ENCODE results near the gene MCTP1. TPM values are rescaled to one million over a fixed set of nuclear protein-coding genes. Genes with fewer than 3 reads are reported as not detected.

The MCTP1 gene
- total RNA-seq, 4 donors from 2014 or later, result 5.7 to 33.5 (median 17.4) TPM

DNA sequence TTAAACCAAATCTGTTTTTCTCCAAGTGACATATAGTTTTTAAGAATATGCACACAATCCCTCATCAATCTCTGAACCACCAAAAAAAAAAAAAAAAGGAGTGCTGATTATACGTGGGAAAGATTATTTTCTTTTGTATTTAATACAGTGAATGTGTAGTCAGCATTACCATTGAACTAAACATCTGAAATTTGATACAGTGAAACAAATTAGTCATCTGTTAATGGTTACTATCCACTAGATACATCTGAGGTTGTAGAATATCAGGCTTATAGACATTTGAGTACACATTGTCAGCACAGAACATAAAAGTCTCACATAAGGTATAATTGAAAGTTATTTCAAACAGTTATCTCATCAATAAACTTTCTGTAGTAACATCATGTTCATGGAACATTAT lies 579.5 kb downstream of the MCTP1 start:
- intact Hi-C loops (cut with DNase I), result no loop called here
- Histone ChIP-seq H3K9me3 (no peaks in the 10 kb centered on the region), H3K27me3 (no peaks in the 10 kb centered on the region), H3K4me1 (no peaks in the 10 kb centered on the region), H3K27ac (no peak overlapping the region), H3K36me3 (no peaks in the 10 kb centered on the region), H3K4me3 (replicated peaks in 1 of 3) (no peak overlapping the region)
- no peak for DNase-seq
- WGBS, 2 donors, result 75 to 82% methylated on average over 1 of the region's 1 CpG
- TF ChIP-seq, protein P1, sequence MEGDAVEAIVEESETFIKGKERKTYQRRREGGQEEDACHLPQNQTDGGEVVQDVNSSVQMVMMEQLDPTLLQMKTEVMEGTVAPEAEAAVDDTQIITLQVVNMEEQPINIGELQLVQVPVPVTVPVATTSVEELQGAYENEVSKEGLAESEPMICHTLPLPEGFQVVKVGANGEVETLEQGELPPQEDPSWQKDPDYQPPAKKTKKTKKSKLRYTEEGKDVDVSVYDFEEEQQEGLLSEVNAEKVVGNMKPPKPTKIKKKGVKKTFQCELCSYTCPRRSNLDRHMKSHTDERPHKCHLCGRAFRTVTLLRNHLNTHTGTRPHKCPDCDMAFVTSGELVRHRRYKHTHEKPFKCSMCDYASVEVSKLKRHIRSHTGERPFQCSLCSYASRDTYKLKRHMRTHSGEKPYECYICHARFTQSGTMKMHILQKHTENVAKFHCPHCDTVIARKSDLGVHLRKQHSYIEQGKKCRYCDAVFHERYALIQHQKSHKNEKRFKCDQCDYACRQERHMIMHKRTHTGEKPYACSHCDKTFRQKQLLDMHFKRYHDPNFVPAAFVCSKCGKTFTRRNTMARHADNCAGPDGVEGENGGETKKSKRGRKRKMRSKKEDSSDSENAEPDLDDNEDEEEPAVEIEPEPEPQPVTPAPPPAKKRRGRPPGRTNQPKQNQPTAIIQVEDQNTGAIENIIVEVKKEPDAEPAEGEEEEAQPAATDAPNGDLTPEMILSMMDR (IDR thresholded peaks at IDR 0.05), result no peak
- no peak for TF ChIP-seq POLR2A (IDR thresholded peaks at IDR 0.05)

DNA sequence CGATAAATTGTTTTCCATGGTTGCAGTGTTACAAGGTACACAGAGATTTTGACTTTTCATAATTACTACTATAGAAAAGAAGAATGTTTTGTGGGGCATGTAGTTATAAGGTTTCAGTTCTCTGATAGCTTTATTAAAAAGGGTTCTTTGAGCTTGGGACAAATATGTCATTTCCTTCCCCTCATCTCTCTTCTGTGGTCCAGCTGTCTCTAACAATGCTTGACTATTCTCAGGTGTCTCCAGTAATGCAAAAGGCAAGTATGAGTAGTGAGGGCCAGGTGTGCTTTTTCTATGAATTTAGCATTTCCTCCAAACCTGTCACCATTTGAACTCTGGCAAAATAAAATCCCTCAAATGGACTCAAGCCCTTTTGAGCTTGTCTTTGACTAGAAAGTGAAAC lies 582.2 kb downstream of the MCTP1 start:
- Histone ChIP-seq H3K4me1 (no peaks in the 10 kb centered on the region), H3K9me3 (no peaks in the 10 kb centered on the region), H3K27me3 (no peaks in the 10 kb centered on the region), H3K4me3 (replicated peaks in 1 of 3) (no peak overlapping the region), H3K27ac (no peak overlapping the region), H3K36me3 (no peaks in the 10 kb centered on the region)
- TF ChIP-seq POLR2A (IDR thresholded peaks at IDR 0.05), result no peak
- TF ChIP-seq, protein P1 (IDR thresholded peaks at IDR 0.05), result no peak
- DNase-seq, result no peak
- intact Hi-C loops (cut with DNase I), result no loop called here
- WGBS, 2 donors, result 96 to 100% methylated on average over 1 of the region's 1 CpG

DNA sequence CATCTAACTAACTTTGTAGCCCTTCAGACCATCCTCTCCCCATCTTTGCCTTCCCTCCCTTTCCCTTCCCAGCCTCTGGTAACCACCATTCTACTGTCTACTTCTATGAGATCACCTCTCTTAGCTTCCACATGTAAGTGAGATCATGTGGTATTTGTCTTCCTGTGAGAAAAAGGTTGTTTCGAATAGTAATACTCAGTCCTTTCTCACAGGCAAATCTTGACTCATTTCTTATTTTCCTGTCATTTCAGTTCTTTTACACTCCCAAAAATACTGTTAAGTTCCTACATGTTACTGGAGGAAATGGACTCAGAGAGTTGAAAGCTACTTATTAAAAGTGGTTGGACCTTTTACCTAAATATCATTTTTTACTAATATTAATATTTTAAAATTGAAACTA lies 584.3 kb downstream of the MCTP1 start:
- H3K4me1 ChIP-seq, result no peaks in the 10 kb centered on the region
- 91 to 92% methylated on average over 1 of the region's 1 CpG for WGBS, 2 donors
- no peaks in the 10 kb centered on the region for H3K36me3 ChIP-seq
- no peaks in the 10 kb centered on the region for H3K27me3 ChIP-seq
- no peak overlapping the region for H3K27ac ChIP-seq
- no peaks in the 10 kb centered on the region for H3K9me3 ChIP-seq
- intact Hi-C loops (cut with DNase I), result no loop called here
- DNase-seq, result no peak
- TF ChIP-seq POLR2A (IDR thresholded peaks at IDR 0.05), result no peak
- TF ChIP-seq, protein P1 (IDR thresholded peaks at IDR 0.05), result no peak
- no peak overlapping the region for H3K4me3 ChIP-seq (replicated peaks in 1 of 3)

DNA sequence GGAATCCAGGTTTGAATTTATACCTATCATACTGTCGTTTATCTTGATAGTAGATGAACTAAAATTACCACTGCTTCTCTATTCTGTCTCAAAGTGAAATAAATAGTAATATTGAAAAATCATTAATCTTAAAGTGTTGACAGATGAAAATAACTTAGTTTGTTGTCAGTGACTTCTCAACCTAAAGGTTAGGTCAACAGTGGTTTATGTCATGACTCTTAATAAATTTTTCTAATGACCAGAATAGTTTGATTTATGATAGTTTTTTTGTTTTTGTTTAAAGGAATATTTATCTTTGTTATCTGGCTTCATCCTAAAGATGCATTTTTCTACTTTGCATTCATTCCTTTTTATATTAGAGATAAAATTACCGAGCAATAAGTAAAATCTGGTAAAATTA lies 585.3 kb downstream of the MCTP1 start:
- 91 to 93% methylated on average over 2 of the region's 2 CpGs for WGBS, 2 donors
- intact Hi-C loops (cut with DNase I), result no loop called here

DNA sequence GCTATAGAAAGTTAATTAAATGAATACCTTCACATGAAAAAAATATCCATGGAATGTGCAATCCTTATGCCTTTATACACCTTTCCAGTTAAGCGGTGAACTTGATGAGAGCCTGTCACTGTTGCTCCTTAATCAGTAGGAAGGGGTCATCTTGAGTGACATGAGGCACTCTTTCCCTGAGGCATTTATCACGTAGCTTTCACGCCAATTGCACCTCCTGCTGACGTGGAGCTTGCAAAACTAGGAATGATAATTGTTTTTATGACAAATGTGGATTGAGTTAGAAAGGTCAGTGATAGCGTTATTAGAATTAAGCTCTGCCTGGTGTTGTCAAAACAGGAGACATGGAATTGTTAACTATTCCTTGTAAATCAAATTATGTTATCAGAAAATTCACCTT lies 586.7 kb downstream of the MCTP1 start:
- intact Hi-C loops (cut with DNase I), result no loop called here

More for the DNA sequence above, 585.3 kb downstream of the MCTP1 start:
- no peak for DNase-seq
- Histone ChIP-seq H3K36me3 (no peaks in the 10 kb centered on the region), H3K4me3 (replicated peaks in 1 of 3) (no peak overlapping the region), H3K27ac (no peak overlapping the region), H3K27me3 (no peaks in the 10 kb centered on the region), H3K4me1 (no peaks in the 10 kb centered on the region), H3K9me3 (no peaks in the 10 kb centered on the region)
- TF ChIP-seq POLR2A (IDR thresholded peaks at IDR 0.05), result no peak
- TF ChIP-seq, protein P1 (IDR thresholded peaks at IDR 0.05), result no peak

More for the DNA sequence above, 586.7 kb downstream of the MCTP1 start:
- H3K27ac ChIP-seq, result no peak overlapping the region
- no peaks in the 10 kb centered on the region for H3K4me1 ChIP-seq
- 94% methylated on average over 5 of the region's 5 CpGs for WGBS, 2 donors
- no peaks in the 10 kb centered on the region for H3K27me3 ChIP-seq
- no peak overlapping the region for H3K4me3 ChIP-seq (replicated peaks in 1 of 3)
- H3K9me3 ChIP-seq, result no peaks in the 10 kb centered on the region
- no peaks in the 10 kb centered on the region for H3K36me3 ChIP-seq
- TF ChIP-seq POLR2A (IDR thresholded peaks at IDR 0.05), result no peak
- TF ChIP-seq, protein P1 (IDR thresholded peaks at IDR 0.05), result no peak
- DNase-seq, result no peak
